H9 (cell line): ENCODE measurements around the gene RAB9A. TPM values are rescaled to one million over a fixed set of nuclear protein-coding genes. Genes with fewer than 3 reads are reported as not detected.

Experiments used
- DNase-seq: peaks from one replicate; pipeline ENCODE4 v3.0.0-alpha.2; 2017
- H2AFZ ChIP-seq: one replicate; pipeline ENCODE4 v1.6.1; 2013; ENCODE audit warnings: mild to moderate bottlenecking, low read length, control low read depth, moderate library complexity
- H2AK5ac ChIP-seq: 2 replicates; pipeline ENCODE4 v1.6.1; 2013; ENCODE audit warnings: low read length, control low read depth, mixed read lengths; ENCODE audit not compliant: insufficient read length
- H2BK120ac ChIP-seq: one replicate; pipeline ENCODE4 v1.6.1; 2013; ENCODE audit warnings: low read depth, mild to moderate bottlenecking, low read length, control low read depth, inconsistent platforms; ENCODE audit not compliant: poor library complexity, severe bottlenecking
- H2BK12ac ChIP-seq: 2 replicates; pipeline ENCODE4 v1.6.1; 2013; ENCODE audit warnings: low read length, control low read depth, mixed read lengths, low read depth; ENCODE audit not compliant: insufficient read length
- H2BK15ac ChIP-seq: 2 replicates; pipeline ENCODE4 v1.6.1; 2013; ENCODE audit warnings: low read depth, low read length, control low read depth
- H2BK20ac ChIP-seq: one replicate; pipeline ENCODE4 v1.6.1; 2013; ENCODE audit warnings: low read depth, mild to moderate bottlenecking, low read length, control low read depth, inconsistent platforms; ENCODE audit not compliant: poor library complexity, severe bottlenecking
- H2BK5ac ChIP-seq: 2 replicates; pipeline ENCODE4 v1.6.1; 2013; ENCODE audit warnings: low read length, control low read depth, mixed read lengths; ENCODE audit not compliant: insufficient read length
- H3K14ac ChIP-seq: 2 replicates; pipeline ENCODE4 v1.6.1; 2013; ENCODE audit warnings: low read length, control low read depth; ENCODE audit not compliant: insufficient read depth
- H3K18ac ChIP-seq: 2 replicates; pipeline ENCODE4 v1.6.1; 2013; ENCODE audit warnings: low read depth, mild to moderate bottlenecking, mixed read lengths, low read length, control low read depth; ENCODE audit not compliant: insufficient read length
- H3K23ac ChIP-seq: 2 replicates; pipeline ENCODE4 v1.6.1; 2013; ENCODE audit warnings: low read length, control low read depth, mixed read lengths, low read depth; ENCODE audit not compliant: insufficient read length
- H3K23me2 ChIP-seq: 2 replicates; pipeline ENCODE4 v1.6.1; 2013; ENCODE audit warnings: low read depth, mild to moderate bottlenecking, mixed read lengths, low read length, control low read depth; ENCODE audit not compliant: insufficient read length, poor library complexity, severe bottlenecking
- H3K27ac ChIP-seq: 2 replicates; pipeline ENCODE4 v1.5.1; 2013; ENCODE audit warnings: low read length, control low read depth, mixed read lengths, low read depth; ENCODE audit not compliant: insufficient read length
- H3K27me3 ChIP-seq: 2 replicates; pipeline ENCODE4 v1.6.1; 2013; ENCODE audit warnings: low read length, control low read depth, inconsistent platforms; ENCODE audit not compliant: insufficient read depth
- H3K4ac ChIP-seq: 2 replicates; pipeline ENCODE4 v1.6.1; 2013; ENCODE audit warnings: low read depth, mild to moderate bottlenecking, control low read depth, inconsistent platforms, low read length, moderate library complexity
- H3K4me1 ChIP-seq: 2 replicates; pipeline ENCODE4 v1.6.1; 2013; ENCODE audit warnings: low read length, control low read depth, inconsistent platforms; ENCODE audit not compliant: insufficient read depth
- H3K4me2 ChIP-seq: 2 replicates; pipeline ENCODE4 v1.6.1; 2013; ENCODE audit warnings: low read length, control low read depth, mixed read lengths; ENCODE audit not compliant: insufficient read length, insufficient read depth
- H3K56ac ChIP-seq: 2 replicates; pipeline ENCODE4 v1.6.1; 2013; ENCODE audit warnings: low read depth, mild to moderate bottlenecking, mixed read lengths, low read length, control low read depth; ENCODE audit not compliant: insufficient read length
- H3K79me1 ChIP-seq: 2 replicates; pipeline ENCODE4 v1.6.1; 2013; ENCODE audit warnings: low read depth, mild to moderate bottlenecking, moderate library complexity, low read length, control low read depth, inconsistent platforms; ENCODE audit not compliant: insufficient read depth, poor library complexity, severe bottlenecking
- H3K79me2 ChIP-seq: 2 replicates; pipeline ENCODE4 v1.6.1; 2013; ENCODE audit warnings: low read length, control low read depth, inconsistent platforms; ENCODE audit not compliant: insufficient read depth
- H3K9ac ChIP-seq: 2 replicates; pipeline ENCODE4 v1.6.1; 2013; ENCODE audit warnings: low read length, control low read depth, mixed read lengths; ENCODE audit not compliant: insufficient read length; ENCODE audit errors: extremely low read depth
- H3K9me3 ChIP-seq: one replicate; pipeline ENCODE4 v1.6.1; 2013; ENCODE audit warnings: low read depth, low read length, inconsistent platforms; ENCODE audit not compliant: control insufficient read depth
- H3T11ph ChIP-seq: one replicate; pipeline ENCODE4 v1.6.1; 2013; ENCODE audit warnings: mild to moderate bottlenecking, low read length, control low read depth, inconsistent platforms
- H4K20me1 ChIP-seq: one replicate; pipeline ENCODE4 v1.6.1; 2013; ENCODE audit not compliant: control insufficient read depth, insufficient read length, insufficient read depth
- H4K5ac ChIP-seq: 2 replicates; pipeline ENCODE4 v1.6.1; 2013; ENCODE audit warnings: low read depth, mild to moderate bottlenecking, mixed read lengths, low read length, control low read depth; ENCODE audit not compliant: insufficient read length
- H4K8ac ChIP-seq: replicated peaks from 2 replicates; pipeline ENCODE4 v1.6.1; 2013; ENCODE audit warnings: low read length, control low read depth, mixed read lengths, low read depth; ENCODE audit not compliant: insufficient read length
- H4K91ac ChIP-seq: 2 replicates; pipeline ENCODE4 v1.6.1; 2013; ENCODE audit warnings: low read depth, mild to moderate bottlenecking, moderate library complexity, mixed read lengths, low read length, control low read depth; ENCODE audit not compliant: insufficient read length
- H3K27ac Mint-ChIP-seq, 3 experiments: 2 replicates in 2 of 3; 3 replicates in 1 of 3; pipeline ENCODE4 v1.8.0; 2020 to 2021; ENCODE audit warnings: mixed read lengths in 3 of 3, mild to moderate bottlenecking in 1 of 3, moderate library complexity in 1 of 3
- H3K27me3 Mint-ChIP-seq: 2 replicates; pipeline ENCODE4 v1.8.0; 2021; ENCODE audit warnings: low read depth, mild to moderate bottlenecking, moderate library complexity, mixed read lengths
- H3K36me3 Mint-ChIP-seq, 3 experiments: 2 replicates in 2 of 3; 3 replicates in 1 of 3; pipeline ENCODE4 v1.8.0; 2020 to 2021; ENCODE audit warnings: low read depth in 3 of 3, mixed read lengths in 3 of 3; ENCODE audit not compliant: insufficient read depth in 1 of 3
- H3K4me1 Mint-ChIP-seq, 2 experiments: 2 replicates each; pipeline ENCODE4 v1.8.0; 2020; ENCODE audit warnings: mixed read lengths in 2 of 2
- H3K4me3 Mint-ChIP-seq, 2 experiments: 2 replicates in 1 of 2; 3 replicates in 1 of 2; pipeline ENCODE4 v1.8.0; 2020 to 2021; ENCODE audit warnings: mild to moderate bottlenecking in 2 of 2, mixed read lengths in 2 of 2, moderate library complexity in 1 of 2
- H3K9me3 Mint-ChIP-seq, 2 experiments: 2 replicates in 1 of 2; 3 replicates in 1 of 2; pipeline ENCODE4 v1.8.0; 2020; ENCODE audit warnings: mild to moderate bottlenecking in 2 of 2, mixed read lengths in 2 of 2, moderate library complexity in 1 of 2
- WGBS: extraction: QIAGEN DNeasy Blood & Tissue Kit; methylation state at CpG from one replicate; pipeline ENCODE4 v1.1.7; 2013; ENCODE audit warnings: missing lambda C conversion rate, low lambda C conversion rate, mixed read lengths; ENCODE audit not compliant: insufficient read length; ENCODE audit errors: extremely low coverage; 5-methylcytosine and 5-hydroxymethylcytosine counted together
- total RNA-seq: library from RNA; stranded (reverse); gene quantifications from 2 replicates; pipeline ENCODE4 v1.2.1, GENCODE V29; 2021
- TF ChIP-seq, protein P1 (sequence below): fragments of 200-600 bp; sonication (generic); conservative IDR thresholded peaks from 3 replicates; pipeline ENCODE4 v1.8.0; 2021; ENCODE audit warnings: antibody characterized with exemption, mild to moderate bottlenecking

RAB9A gene
- total RNA-seq, 1 experiment from 2014 or later, result 21.3 TPM

DNA sequence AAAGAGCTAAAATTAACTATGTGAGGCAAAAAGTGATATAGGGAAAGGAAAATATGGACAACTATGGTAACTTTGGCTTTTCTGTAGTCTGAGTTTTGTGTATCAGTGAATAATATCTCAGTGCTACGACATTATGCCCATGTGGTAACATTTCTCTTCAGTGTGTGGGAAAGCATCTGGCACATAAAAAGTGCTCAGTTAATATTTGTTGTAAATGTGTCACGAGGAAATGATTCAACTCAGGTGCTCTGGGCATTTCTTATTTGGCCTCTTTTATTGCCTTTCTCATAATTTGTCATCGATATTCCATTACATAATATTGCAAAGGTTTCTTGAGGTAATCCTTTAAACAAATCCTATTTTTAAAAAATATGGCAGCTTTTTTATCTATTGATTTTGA, 63.2 kb downstream of the RAB9A start:
- Histone ChIP-seq H3K9me3 (no peaks in the 10 kb centered on the region), H3K27me3 (no peaks in the 10 kb centered on the region), H2AK5ac (no peak overlapping the region), H2BK20ac (no peak overlapping the region), H4K20me1 (no peaks in the 10 kb centered on the region), H2BK5ac (no peak overlapping the region), H3T11ph (no peak overlapping the region), H3K14ac (no peak overlapping the region), H4K5ac (no peak overlapping the region), H3K4me1 (no peaks in the 10 kb centered on the region; the same call in 1 of the 2 replicates), H2BK12ac (no peak overlapping the region), H3K18ac (no peak overlapping the region), H3K56ac (no peak overlapping the region), H3K79me1 (no peaks in the 10 kb centered on the region), H3K23ac (no peak overlapping the region), H3K27ac (no peak overlapping the region), H3K4ac (no peak overlapping the region), H2BK120ac (no peak overlapping the region), H3K4me2 (no peak overlapping the region), H3K23me2 (no peaks in the 10 kb centered on the region), H3K79me2 (0 out of 2 replicates have a peak, but pooled peaks cover 2% of the 10 kb centered on the region), H2AFZ (no peak overlapping the region), H4K8ac (no peak overlapping the region), H2BK15ac (no peak overlapping the region), H3K9ac (no peak overlapping the region), H4K91ac (no peak overlapping the region)
- DNase-seq, result no peak
- H3K9me3 Mint-ChIP-seq, result peaks cover 18 to 30% of the 10 kb centered on the region in 2 experiments
- TF ChIP-seq, protein P1, sequence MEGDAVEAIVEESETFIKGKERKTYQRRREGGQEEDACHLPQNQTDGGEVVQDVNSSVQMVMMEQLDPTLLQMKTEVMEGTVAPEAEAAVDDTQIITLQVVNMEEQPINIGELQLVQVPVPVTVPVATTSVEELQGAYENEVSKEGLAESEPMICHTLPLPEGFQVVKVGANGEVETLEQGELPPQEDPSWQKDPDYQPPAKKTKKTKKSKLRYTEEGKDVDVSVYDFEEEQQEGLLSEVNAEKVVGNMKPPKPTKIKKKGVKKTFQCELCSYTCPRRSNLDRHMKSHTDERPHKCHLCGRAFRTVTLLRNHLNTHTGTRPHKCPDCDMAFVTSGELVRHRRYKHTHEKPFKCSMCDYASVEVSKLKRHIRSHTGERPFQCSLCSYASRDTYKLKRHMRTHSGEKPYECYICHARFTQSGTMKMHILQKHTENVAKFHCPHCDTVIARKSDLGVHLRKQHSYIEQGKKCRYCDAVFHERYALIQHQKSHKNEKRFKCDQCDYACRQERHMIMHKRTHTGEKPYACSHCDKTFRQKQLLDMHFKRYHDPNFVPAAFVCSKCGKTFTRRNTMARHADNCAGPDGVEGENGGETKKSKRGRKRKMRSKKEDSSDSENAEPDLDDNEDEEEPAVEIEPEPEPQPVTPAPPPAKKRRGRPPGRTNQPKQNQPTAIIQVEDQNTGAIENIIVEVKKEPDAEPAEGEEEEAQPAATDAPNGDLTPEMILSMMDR, result no peak
- no CpG with 5 or more reads among the region's 3 CpGs for WGBS
- H3K27me3 Mint-ChIP-seq, result no peaks in the 10 kb centered on the region
- H3K4me3 Mint-ChIP-seq, result no peak overlapping the region
- peaks cover 9 to 65% (median 33%) of the 10 kb centered on the region in 3 experiments; a peak in 6 of 7 replicates for H3K36me3 Mint-ChIP-seq
- no peak overlapping the region for H3K27ac Mint-ChIP-seq
- peaks cover 10 to 11% of the 10 kb centered on the region in 2 experiments; a peak in 3 of 4 replicates for H3K4me1 Mint-ChIP-seq
